Measurements from ENCODE around the gene SLC9A1.
"Not testable (repeated sequence)": the region's sequence is repeated elsewhere in the genome, so short reads cannot be mapped to it uniquely, and the experiment has no call there.

SLC9A1 gene

DNA sequence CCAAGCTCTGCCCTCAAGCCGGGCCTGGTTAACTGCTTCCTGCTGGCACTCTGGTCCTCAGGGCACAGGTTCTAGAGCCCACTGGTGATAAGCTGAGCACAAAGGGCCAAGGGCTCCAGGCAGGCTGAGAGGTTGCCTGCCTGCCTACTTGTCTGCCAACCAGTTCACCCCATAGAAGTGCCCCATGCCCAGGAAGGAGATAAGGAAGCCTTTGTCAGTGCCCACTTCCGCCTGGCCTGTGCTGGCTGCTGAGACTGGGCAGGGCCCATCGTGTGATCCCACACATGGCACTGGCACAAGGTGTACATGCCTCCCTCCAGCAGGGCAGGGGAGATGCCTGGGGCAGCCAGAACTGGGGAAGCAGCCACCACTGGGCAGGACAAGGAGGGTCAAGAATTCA, 24.1 kb downstream of the SLC9A1 start:
- DNase-seq = no peak

DNA sequence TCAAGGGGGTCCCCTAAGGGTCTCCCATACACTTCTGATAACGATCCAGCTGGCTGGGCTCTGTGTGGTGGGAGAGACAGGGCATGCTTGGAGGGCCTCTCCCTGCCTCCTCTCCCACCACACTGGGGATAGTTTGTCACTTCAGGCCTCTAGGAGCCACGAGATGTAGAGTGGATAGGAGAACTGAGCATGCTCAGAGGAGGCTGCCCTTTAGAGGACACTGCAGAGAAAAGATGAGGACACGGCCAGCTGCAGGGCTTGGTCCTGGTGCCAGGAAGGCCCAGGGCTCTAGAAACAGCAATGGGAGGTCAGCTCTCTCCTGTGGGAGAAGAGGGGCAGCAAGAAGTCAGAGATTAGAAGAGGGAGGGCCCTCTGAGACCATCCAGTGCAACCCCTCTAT, 25.7 kb downstream of the SLC9A1 start:
- DNase-seq = no peak

DNA sequence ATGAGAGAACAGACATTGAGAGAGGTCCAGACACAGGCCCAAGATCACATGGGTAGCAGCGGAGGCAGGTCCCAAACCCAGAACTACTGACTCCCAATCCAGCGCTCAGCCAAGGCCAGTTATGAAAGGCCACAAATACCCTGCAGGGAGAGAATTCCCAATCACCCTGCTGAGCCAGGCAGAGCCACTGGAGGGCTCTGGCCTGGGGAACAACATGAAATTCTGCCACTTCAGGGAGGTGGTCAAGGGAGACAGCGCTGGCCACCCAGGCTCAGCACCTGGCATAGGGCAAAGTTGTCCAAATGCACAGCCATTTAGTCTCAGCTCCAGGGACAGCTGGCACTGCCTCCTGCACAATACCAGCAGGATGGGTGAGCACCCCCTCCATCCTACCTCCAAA, 27.5 kb downstream of the SLC9A1 start:
- DNase-seq = no peak

DNA sequence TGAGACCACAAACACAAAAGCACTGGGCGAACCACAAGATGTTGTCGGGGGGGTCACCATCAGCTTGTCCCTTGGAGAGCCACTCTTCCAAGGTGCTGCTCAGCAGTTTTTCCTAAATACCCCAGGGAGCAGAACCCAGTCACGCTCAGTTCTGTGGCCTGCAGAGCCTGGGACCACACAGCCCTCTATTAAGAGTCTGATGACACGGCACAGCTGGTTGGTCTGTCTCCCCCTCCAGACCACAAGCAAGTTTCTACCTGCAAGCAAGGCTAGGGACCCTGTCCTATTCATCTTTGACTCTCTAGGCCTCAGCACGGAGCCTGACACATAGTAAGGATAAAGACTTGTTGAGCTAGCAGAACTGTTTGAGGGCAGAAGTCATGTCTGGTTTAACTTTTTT, 28.5 kb downstream of the SLC9A1 start:
- no peak for DNase-seq

DNA sequence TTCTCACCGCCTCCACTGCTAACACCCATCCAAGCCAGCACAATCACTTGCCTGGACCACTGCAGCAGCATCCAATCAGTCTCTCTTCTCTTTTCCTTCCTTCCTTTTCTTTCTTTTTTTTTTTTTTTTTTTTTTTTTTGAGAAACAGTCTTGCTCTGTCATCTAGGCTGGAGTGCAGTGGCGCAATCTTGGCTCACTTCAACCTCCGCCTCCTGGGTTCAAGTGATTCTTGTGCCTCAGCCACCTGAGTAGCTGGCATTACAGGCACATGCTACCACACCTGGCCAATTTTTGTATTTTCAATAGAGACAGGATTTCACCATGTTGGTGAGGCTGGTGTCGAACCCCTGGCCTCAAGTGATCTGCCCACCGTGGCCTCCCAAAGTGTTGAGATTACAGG, 29.8 kb downstream of the SLC9A1 start:
- DNase-seq = not testable (repeated sequence)

DNA sequence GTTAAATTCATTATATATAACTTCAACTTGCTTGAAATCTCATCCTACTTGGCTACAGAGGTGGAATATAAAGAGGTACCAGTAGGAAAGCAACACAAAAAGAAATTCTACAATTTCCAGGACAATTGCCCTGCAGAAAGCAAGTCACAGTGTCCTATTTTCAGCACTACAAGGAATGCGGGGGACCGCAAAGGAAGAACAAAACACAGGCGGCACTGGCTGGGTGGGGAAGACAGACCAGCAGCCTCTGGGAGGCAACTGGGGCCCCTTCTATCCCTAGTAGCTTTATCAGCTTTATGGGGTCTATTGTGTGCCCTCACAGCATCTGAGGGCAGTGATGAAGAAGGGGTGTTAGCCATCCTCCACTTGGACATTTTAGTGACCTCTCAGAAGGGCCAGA, 30.5 kb downstream of the SLC9A1 start:
- DNase-seq = no peak

DNA sequence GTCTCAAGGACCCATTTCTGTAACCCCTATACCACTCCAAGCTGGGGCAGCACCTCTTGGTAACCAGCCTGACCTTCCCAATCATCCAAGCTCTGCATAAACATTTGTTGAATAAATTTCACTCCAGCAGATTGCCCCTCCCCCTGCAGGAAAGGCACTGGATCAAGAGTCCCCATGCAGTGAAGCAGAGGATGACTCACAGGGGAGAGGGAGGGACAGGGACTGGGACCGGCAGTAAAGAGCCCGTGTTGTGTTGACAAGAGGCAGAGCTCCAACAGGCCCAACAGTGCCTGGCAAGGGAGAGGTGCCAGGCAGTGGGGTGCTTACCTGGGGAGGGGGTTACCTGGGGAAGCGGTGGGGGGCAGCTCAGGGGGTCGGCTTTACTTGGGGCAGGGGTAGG, 32.3 kb downstream of the SLC9A1 start:
- DNase-seq = peak; percentile 48

DNA sequence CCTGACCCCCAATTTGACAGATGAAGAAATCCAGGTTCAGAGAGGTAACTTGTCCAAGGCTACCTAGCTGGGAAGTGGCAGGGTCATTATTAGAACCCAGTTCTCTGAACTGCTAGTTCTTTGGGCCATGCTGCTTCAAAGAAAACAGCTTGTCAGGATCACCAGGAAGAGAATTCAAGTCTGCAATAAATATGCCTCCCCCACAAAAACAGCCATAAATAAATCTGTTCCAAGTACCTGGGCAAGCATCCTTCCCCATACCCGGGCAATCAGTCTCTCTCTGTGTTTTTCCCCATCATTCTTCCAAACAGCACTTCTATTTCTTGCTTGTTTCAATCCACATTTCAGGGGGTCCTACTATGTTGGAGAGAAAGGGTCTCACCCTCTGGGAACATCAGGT, 34.1 kb downstream of the SLC9A1 start:
- no peak for DNase-seq

DNA sequence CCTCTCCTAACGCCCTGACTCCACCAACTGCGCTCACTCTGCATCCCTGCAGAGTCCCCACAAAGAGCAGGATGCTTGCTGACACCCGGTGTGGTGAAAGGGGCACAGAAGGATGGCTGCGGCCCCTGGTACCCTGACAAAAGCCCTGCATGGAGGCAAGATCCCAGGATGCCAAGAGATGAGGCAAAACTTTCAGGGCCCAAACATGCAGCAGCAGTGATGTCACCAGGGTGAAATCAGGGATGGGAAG, 36.6 kb downstream of the SLC9A1 start:
- no peak for DNase-seq

DNA sequence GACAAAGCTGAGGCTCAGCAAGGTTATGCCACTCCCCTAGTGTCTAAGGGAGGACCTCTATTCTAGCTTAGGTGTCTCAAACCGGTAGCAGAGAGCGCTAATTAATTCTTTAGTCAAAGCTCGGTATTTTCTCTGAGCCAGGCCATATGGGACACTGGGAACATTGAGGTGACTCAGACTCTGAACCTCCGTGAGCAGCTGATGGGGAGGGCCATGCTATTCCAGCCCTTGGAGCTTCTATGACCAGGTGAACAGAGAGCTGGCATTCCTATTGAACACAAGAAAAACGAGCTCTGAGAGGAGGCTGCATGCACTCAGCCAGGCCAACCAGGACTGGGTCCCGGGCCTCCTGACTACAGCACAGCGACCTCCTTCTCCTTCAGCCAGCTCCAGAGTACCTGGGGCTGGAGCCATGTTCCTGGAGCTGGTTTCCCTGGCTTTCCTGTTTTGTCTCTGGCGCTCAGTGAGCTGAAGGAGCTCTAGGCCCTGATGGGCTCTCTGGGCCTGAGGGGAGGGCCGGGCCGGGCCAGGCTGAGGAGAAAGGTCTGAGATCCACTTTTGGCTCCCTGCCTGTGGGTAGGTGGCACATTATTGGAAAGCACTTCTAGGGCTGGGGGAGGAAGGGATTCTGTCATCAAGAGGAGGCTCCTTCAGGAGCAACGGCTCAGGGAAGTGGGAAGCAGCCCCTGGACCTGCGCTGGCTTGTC, 37.0 kb downstream of the SLC9A1 start:
- DNase-seq = no peak

DNA sequence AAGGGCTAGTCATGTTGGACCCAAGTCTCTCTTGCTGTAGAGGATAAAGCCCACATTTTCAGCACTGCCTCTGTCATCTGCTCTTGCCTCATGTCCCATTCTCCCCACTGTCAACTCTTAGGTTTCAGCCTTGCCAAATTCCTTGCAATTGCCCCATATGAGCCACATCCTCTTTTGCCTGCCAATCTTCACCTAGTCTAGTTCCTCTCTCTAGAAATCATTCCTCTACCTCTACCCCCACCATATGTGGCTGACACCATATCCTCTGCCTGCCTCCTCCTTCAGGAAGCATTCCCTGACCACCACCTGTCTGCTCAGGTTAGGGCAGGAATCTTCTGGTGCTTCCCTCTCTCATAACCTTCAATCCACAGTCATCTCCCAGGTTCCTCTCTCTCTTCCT, 38.2 kb downstream of the SLC9A1 start:
- peak; percentile 55 for DNase-seq

DNA sequence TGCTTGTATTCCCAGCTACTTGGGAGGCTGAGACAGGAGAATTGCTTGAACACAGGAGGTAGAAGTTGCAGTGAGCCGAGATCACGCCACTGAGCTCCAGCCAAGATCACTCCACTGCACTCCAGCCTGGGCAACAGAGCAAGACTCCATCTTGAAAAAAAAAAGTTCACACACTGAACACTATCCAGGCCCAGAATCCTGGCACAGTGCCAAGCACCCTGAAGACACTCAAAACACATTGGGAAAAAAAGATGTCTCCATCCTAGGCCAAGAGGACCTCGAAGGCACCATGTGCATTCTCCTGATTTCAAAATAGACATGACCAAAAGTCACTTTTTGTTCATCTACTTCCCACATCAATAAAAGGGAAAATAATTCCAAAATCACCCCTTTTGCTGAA, 38.7 kb downstream of the SLC9A1 start:
- no peak for DNase-seq

DNA sequence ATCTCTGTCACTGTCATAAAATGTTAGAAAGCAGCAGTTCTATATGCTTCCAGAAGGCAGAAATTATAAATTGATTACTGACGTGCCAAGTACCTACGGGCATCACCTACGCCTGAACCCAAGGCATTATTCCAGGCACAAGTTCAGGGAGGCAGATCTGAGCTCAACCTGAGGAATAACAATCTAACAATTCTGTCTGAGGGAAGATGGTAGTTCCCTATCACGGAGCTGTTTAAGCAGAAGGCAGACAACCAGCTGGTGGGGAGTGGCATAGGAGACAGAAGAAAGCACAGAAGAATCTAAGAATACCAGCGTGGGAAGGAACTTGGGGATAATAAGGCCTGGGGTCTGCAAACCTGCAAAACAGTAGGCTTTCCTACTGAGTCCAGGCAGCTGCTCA, 40.4 kb downstream of the SLC9A1 start:
- no peak for DNase-seq

DNA sequence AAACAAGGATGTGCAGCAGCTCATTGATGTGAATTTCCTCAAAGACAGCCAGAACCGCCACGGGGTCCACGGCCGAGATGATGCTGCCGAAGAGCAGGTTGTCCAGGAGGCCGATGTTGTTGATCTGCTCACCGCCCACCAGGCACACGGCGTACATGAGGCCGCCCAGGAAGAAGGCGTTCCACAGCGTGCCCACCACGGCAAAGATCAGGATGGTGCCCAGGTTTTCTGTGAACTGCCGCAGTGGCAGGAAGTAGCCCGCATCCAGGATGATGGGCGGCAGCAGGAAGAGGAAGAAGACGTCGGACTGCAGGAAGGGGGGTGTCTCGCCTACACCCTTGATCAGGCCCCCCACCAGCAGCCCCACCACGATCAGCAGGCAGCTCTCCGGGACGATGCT, 41.1 kb downstream of the SLC9A1 start:
- DNase-seq = no peak

DNA sequence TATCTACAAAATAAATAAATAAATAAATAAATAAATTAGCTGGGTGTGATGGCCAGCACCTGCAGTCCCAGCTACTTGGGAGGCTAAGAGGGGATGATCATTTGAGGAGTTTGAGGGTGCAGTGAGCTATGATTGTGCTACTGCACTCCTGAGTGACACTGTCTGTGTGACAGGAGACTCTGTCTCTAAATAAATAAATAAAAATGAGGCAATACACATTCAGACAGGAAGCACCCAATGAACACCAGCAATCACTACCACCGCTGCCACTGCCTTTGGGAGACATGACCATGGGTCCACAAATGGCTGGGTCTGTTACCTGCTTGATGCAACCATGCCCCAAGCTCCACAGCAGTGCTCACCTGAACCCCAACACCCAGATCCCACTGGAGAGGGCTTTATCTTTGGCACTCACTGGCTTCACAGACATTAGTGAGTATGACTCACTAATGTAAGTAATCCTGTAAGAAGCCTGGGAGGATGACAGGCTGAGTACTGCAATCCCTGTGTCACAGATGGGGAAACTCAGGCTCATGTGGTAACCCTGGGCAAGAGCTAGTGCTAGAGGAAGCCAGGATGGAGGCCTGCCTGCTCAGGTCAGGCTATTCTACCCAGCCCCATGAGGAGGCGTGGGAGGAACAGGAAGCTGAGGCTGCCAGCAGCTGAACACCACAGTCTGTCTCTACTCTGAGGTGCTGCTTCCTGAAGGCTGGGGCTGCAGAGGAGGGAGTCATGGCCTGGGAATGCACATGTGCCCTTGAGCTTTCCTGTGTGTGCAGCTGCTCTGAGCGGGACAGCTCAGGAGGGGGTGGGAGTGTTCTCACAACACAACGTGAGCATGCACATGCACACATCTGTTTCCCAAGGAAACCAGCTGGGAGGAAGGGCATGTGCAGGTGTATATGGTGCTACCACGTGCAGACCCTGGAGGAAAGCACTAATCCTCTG, 43.0 kb downstream of the SLC9A1 start:
- peak; percentile 86 for DNase-seq

DNA sequence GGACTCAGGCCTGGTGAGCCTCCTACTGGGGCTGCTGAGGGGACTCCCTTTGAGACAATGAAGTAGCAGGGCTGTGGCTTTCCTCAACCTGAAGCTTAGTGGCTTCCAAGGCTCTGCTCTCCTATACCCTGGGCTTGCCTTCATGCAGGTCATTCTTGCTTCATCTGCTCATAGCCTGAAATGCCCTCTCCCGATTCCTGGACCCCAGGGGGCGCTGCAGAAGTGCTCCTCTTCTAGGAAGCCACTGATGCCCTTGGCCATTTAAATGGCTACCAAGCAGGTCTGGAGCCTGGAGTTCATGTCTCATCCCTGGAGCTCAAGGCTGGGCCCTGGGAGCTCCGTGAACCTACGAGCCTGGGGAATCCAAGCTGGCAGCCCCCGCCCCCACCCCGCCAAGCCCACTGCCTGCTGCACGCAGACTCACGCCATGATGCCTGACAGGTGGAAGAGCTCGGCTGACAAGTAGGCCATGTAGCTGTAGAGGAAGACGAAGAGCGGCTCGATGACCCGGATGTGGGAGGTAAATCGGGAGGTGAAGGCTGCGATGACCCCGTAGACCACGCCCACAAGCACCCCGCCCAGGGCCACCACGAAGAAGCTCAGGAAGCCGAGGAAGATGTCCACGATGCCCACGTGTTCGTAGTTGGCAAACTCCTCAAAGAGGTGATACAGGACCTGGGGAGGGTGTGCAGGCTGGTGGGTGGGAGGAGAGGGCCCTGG, 45.7 kb downstream of the SLC9A1 start:
- no peak for DNase-seq

DNA sequence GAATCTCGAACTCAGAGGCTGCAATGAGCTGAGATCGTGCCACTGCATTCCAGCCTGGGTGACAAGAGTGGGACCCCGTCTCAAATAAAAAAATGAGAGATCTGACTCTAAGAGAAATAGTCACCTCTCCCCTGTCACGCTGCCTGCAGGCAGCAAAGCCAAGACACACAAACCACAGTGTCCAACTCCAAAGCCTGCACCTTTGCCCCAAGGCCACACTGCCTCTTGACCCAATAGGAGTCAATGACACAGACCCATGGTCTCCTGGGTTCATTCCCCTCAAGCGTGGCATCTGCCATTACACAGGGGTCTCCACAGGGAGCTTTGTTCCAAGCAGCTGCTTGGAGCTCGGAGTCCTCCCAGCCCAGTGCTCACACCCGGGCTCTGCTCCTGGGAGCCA, 46.3 kb downstream of the SLC9A1 start:
- no peak for DNase-seq

DNA sequence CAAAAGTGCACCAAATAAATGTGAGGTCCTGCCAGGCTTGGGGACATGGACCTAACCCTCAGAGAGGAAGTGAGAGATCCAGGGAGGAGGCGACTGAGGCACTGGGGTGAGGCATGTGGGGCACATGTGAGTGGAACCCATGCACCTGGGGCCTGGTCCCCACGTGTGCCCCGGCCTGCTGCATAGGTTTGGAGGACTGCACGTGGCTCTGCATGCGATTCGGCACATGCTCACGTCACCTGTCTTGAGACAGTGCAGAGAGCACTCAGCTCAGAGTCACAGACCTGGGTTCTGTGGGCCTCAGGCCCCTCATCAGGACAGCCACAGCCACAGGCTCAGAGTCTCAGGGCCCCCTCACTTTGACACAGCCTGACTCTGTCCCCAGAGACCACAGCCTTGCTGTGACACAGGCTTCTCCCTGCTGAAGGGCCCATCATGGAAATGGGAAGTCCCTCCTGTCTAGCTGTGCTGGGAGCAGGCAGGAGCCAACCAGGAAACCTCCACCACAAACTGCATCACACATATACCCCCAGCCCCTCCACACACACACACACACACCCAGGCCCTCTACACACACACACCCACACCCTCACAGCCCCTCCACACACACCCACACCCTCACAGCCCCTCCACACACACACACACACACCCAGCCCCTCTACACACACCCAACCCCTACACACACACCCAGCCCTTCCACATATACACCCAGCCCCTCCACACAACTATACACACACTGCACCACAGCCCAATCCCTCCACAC, 48.2 kb downstream of the SLC9A1 start:
- peak; percentile 48 for DNase-seq

DNA sequence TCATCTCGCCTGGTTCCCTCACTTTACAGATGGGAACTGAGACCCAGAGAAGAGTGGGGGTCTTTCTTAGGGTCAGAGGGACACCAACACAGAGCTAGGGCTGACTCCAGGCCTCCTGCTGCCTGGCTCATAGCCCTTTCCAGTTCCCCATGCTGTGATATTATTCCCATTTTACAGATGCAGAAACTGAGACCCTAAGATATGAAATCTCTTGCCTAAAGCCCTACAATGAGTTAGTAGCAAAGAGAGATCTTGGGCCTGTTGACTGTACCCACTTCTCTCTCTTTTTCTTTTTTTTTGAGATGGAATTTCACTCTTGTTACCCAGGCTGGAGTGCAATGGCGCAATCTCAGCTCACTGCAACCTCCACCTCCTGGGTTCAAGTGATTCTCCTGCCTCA, 49.9 kb downstream of the SLC9A1 start:
- DNase-seq = no peak

DNA sequence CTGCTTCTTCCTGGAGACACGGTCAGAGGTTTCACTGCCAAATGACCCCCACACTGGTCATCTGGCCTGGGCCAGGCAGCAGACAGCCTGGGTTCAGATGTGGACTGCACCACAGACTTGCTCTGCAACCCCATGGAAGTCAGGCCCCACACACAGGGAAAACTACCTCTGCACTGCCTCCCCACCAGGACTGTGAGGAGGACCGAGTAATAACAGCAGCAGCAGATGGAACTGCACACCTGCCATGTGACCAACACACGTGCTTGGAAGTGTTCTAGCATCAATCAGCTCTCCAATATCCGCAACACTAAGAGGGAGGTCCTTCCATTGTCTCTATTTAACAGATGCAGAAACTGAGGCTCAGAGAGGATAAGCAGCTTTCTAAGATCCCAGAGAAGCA, 51.4 kb downstream of the SLC9A1 start:
- no peak for DNase-seq

DNA sequence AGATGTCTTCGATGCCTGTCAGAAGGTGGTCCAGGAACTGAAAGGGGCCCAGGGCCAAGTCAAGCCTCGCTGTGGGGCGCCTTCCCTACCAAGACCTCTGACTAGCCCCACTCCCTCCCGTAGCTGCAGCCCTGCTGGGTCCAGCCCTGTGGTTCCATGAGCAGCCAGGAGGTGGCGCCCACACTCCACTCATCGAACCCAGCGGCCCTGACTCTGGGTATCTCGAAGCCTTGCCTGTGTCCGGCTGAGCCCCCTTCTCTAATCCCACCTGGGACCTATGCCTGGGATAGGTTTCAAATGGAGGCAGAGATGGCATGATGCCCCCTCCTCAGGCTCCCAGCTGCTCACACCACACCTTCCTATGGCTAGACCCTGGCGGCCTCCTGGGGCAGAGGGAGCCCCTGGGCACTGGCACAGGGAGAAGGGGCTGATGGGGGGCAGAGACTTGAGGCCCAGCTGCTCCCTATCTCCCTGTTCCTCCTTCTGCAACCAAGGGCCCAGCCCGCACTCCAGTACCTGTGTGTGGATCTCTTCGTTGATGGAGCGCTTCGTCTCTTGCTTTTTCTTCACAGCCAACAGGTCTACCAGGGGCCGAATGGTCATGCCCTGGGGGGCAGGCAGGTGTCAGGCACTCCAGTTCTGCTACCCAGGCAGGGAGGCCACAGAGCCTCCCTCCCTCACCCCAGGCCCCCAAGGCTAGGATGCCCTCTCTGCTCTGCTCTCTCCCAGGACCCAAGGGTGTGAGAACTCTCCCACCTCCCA, 52.0 kb downstream of the SLC9A1 start:
- peak; percentile 74 for DNase-seq

DNA sequence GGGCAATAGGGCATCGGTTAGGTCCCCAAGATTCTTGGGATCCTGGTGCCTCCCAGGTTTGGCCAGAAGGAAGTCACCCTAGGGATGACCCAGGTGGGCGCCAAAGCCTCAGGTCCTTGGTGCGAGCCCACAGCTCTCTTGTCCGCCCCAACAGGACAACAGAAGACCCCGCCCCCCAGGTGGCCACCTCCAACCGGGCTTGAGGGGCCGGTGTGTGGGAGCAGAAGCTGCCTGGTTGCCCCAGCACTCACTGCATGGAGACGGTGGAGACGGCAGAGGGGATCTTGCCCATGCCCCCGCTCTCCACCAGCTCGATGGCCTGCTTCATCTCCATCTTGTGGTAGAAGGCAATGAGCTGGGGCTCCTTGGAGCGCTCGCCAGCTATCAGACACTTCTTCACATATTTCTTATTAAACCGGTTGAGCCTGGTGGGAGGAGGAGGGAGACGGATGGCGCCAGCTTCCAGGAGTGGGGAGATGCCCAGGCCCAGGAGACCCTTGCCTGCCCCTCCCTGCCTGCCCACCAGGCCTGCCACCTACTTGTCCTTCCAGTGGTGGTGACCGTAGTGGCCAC, 52.7 kb downstream of the SLC9A1 start:
- DNase-seq = no peak

Data from CD4-positive, alpha-beta T cell treated with Interleukin-15 for 1 hour (primary cell).